Measurements from ENCODE around the gene RGS6. TPM values are rescaled to one million over a fixed set of nuclear protein-coding genes. Genes with fewer than 3 reads are reported as not detected.

Gene RGS6
- total RNA-seq, 1 donor from 2014 or later = 1.6 TPM

DNA sequence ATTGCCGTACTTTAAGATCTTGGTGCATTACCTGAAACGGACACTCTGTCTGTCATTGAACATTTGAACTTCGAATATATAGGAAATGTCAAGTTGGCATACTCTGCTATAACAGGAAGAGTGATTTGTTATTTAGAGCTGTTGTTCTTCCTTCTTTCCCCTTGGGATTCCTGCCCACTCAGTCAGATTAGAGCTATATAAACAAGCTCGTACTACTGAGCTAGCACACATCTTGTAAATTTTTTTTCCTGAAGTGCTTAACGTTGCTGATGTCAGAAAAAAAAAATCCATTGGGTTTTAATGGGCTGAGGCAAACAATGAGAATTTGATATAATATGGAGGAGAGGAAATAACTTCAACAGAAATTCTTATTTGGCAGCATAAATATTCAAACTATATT lies 26.8 kb downstream of the RGS6 start:
- H3K36me3 Mint-ChIP-seq = no peaks in the 10 kb centered on the region
- H3K4me3 Mint-ChIP-seq = no peak overlapping the region
- no peak for TF ChIP-seq CTCF (conservative IDR thresholded peaks at IDR 0.05)

GRCh38 chr14:71960494-71961353 lies 28.5 kb downstream of the RGS6 start:
- peaks cover 9% of the 10 kb centered on the region for H3K27me3 Mint-ChIP-seq

More for the DNA sequence above, 26.8 kb downstream of the RGS6 start:
- no peak for DNase-seq (ENCODE audit: extremely low spot score, unreplicated experiment)
- Mint-ChIP-seq H3K27ac (no peak overlapping the region), H3K27me3 (peaks cover 6% of the 10 kb centered on the region), H3K9me3 (no peaks in the 10 kb centered on the region), H3K4me1 (ENCODE audit: unreplicated experiment) (no peaks in the 10 kb centered on the region)

GRCh38 chr14:71961972-71962371 lies 29.7 kb downstream of the RGS6 start:
- Mint-ChIP-seq H3K27me3 (peaks cover 5% of the 10 kb centered on the region), H3K4me1 (ENCODE audit: unreplicated experiment) (no peaks in the 10 kb centered on the region), H3K9me3 (no peaks in the 10 kb centered on the region), H3K36me3 (no peaks in the 10 kb centered on the region), H3K27ac (no peak overlapping the region), H3K4me3 (no peak overlapping the region)
- DNase-seq (ENCODE audit: extremely low spot score, unreplicated experiment) = no peak
- TF ChIP-seq CTCF (conservative IDR thresholded peaks at IDR 0.05) = no peak

More at GRCh38 chr14:71960494-71961353, 28.5 kb downstream of the RGS6 start:
- Mint-ChIP-seq H3K4me3 (no peak overlapping the region), H3K9me3 (no peaks in the 10 kb centered on the region), H3K4me1 (ENCODE audit: unreplicated experiment) (no peaks in the 10 kb centered on the region), H3K27ac (no peak overlapping the region), H3K36me3 (no peaks in the 10 kb centered on the region)
- no peak for DNase-seq (ENCODE audit: extremely low spot score, unreplicated experiment)
- no peak for TF ChIP-seq CTCF (conservative IDR thresholded peaks at IDR 0.05)

DNA sequence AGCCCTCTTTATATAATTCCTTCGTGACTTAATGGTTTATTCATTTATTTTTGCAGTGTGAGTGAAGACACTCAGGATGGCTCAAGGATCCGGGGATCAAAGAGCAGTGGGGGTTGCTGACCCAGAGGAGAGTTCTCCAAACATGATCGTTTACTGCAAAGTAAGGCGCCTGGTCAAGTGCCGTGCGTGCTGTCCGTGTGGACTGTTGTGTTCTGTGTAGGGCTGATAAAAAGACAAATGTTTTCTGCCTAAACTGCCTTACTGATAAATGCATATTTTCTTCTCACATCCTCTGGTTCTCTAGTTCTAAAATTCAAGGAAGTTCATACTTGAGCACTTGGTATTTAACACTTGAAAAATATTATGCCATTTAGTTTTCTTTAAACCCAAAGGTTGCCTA lies 32.5 kb downstream of the RGS6 start:
- no peaks in the 10 kb centered on the region for H3K4me1 Mint-ChIP-seq (ENCODE audit: unreplicated experiment)
- H3K9me3 Mint-ChIP-seq = no peaks in the 10 kb centered on the region

GRCh38 chr14:71966528-71966927 lies 34.3 kb downstream of the RGS6 start:
- no peaks in the 10 kb centered on the region for H3K9me3 Mint-ChIP-seq
- DNase-seq (ENCODE audit: extremely low spot score, unreplicated experiment) = no peak
- peaks cover 3% of the 10 kb centered on the region for H3K27me3 Mint-ChIP-seq
- TF ChIP-seq CTCF (conservative IDR thresholded peaks at IDR 0.05) = no peak
- no peaks in the 10 kb centered on the region for H3K4me1 Mint-ChIP-seq (ENCODE audit: unreplicated experiment)
- H3K27ac Mint-ChIP-seq = no peak overlapping the region
- H3K36me3 Mint-ChIP-seq = no peaks in the 10 kb centered on the region
- H3K4me3 Mint-ChIP-seq = no peak overlapping the region

More for the DNA sequence above, 32.5 kb downstream of the RGS6 start:
- Mint-ChIP-seq H3K27me3 (peaks cover 3% of the 10 kb centered on the region), H3K27ac (no peak overlapping the region), H3K36me3 (no peaks in the 10 kb centered on the region), H3K4me3 (no peak overlapping the region)
- no peak for DNase-seq (ENCODE audit: extremely low spot score, unreplicated experiment)
- no peak for TF ChIP-seq CTCF (conservative IDR thresholded peaks at IDR 0.05)
